Brain microvascular endothelial cell (primary cell): ENCODE measurements around the gene NHSL1.
A peak's percentile ranks its signal among the peaks of the same experiment; 100 is the strongest.

Experiments used
- DNase-seq: peaks from one replicate; pipeline ENCODE4 v3.0.0-alpha.2; 2020
- H3K27ac ChIP-seq: fragments of 250-450 bp; sonication (Bioruptor Pico); 2 replicates; pipeline ENCODE4 v1.5.1; 2020; ENCODE audit warnings: mild to moderate bottlenecking, moderate library complexity
- H3K27me3 ChIP-seq: fragments of 250-450 bp; sonication (Bioruptor Pico); replicated peaks from 2 replicates; pipeline ENCODE4 v1.5.1; 2020; ENCODE audit warnings: mild to moderate bottlenecking
- H3K36me3 ChIP-seq: fragments of 250-450 bp; sonication (Bioruptor Pico); replicated peaks from 2 replicates; pipeline ENCODE4 v1.5.1; 2020; ENCODE audit warnings: mild to moderate bottlenecking
- H3K4me3 ChIP-seq: 2 replicates; pipeline ENCODE4 v1.5.1; 2011; ENCODE audit warnings: low read depth, mild to moderate bottlenecking, control low read depth, low read length, moderate library complexity
- in situ Hi-C: cut with HindIII; loops from 2 replicates; pipeline ENCODE4 v1.10.0; 2017; ENCODE audit warnings: low sequenced_read_pairs, low pct_ligation_motif_present
- TF ChIP-seq, protein P1 (sequence below): IDR thresholded peaks from 2 replicates; pipeline ENCODE4 v1.5.1; 2011; ENCODE audit warnings: low read depth, mild to moderate bottlenecking, moderate library complexity, low read length, control low read depth, inconsistent platforms; ENCODE audit errors: missing control alignments

NHSL1 gene

DNA sequence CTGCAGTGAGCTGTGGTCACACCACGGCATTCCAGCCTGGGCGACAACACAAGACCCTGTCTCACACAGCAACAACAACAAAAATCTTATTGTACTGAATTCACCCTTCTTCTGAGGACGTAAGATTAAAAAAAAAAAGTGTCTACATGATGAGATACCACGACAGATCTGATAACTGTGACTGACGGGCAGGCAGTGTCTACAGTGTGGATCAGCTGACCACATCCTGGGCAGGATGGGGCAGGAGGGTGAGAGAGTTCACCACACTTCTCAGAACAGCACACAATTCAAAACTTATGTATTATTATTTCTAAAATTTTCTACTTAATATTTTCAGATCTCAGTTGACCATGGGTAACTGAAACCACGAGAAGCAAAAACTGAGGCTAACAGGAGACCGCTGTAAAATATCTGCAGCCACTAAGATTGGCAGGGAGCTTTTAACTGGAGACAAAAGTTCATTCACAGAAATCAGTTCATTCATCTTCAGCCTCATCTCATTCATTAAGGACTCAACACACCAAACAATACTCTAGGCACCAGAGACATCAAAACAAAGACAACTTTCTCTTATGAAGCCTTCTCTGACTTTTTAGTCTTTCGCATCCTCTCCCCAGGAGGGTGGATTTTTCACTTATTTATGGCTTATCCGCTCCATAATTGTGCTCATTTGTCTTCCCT lies 15.7 kb upstream of the NHSL1 start:
- no peak overlapping the region for H3K27ac ChIP-seq
- TF ChIP-seq, protein P1, sequence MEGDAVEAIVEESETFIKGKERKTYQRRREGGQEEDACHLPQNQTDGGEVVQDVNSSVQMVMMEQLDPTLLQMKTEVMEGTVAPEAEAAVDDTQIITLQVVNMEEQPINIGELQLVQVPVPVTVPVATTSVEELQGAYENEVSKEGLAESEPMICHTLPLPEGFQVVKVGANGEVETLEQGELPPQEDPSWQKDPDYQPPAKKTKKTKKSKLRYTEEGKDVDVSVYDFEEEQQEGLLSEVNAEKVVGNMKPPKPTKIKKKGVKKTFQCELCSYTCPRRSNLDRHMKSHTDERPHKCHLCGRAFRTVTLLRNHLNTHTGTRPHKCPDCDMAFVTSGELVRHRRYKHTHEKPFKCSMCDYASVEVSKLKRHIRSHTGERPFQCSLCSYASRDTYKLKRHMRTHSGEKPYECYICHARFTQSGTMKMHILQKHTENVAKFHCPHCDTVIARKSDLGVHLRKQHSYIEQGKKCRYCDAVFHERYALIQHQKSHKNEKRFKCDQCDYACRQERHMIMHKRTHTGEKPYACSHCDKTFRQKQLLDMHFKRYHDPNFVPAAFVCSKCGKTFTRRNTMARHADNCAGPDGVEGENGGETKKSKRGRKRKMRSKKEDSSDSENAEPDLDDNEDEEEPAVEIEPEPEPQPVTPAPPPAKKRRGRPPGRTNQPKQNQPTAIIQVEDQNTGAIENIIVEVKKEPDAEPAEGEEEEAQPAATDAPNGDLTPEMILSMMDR: no peak
- DNase-seq: no peak
- H3K36me3 ChIP-seq: no peaks in the 10 kb centered on the region
- H3K4me3 ChIP-seq: no peak overlapping the region
- no peaks in the 10 kb centered on the region for H3K27me3 ChIP-seq
- in situ Hi-C loops: no loop called here

DNA sequence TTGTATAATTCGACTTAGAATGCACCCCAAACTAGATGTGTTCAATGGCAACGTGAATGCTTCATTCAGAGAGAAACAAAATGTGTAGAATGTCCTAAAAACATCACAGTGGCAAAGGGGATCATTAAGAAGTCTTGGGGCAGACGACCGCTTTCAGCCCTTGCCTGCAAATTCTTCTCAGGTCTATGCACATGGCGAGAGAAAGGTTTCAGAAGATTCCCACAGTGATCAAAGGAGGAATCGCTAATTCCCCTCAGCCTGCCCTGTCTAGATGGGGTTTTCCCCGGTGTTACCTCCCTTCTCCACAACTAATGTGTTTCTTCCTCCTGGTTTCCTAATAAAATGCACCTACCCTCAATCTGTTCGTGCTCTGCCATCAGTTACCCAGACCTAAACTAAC lies 13.3 kb upstream of the NHSL1 start:
- TF ChIP-seq, protein P1: no peak
- no peaks in the 10 kb centered on the region for H3K27me3 ChIP-seq
- in situ Hi-C loops: no loop called here
- DNase-seq: no peak
- no peak overlapping the region for H3K4me3 ChIP-seq
- H3K36me3 ChIP-seq: no peaks in the 10 kb centered on the region
- no peak overlapping the region for H3K27ac ChIP-seq

DNA sequence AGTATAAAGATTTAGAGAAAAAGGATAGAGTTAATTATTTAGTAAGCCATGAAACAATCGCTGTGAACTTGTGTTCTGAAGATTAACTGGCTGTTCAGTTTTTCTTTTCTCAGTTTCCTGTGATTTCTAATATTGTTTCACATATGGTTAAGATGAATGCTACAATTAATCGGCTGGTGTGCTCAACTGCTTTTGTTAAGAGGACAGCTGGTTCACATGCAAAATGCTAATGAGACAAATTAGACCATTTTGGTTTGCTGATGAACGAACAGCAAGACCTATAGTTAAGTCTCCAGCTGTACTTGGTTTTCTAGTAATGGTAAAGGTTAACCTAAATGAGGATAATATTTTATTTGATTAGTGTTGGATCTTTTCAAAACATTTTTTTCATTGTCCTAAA lies 10.8 kb upstream of the NHSL1 start:
- DNase-seq: no peak
- TF ChIP-seq, protein P1: no peak
- Histone ChIP-seq H3K36me3 (no peaks in the 10 kb centered on the region), H3K27me3 (no peaks in the 10 kb centered on the region), H3K4me3 (no peak overlapping the region), H3K27ac (no peak overlapping the region)
- in situ Hi-C loops: no loop called here

DNA sequence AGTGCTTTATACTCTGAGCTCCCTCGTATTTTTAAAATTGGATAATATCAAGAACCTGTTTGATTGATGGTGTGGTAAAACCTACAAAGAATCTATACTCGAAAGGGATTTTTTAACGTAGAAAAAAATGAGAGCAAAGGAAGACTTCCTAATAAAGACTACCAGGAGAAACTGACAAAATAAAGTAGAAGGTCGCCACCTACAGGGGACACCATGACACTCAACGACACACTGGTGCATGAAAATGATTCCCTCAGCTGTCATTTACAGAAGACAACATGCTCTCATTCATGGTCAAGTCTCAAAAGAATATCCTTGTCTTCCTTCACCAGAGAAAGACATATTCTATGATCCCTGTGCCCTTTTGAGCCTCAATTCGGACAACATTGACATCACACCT lies 10.1 kb upstream of the NHSL1 start:
- Histone ChIP-seq H3K27me3 (no peaks in the 10 kb centered on the region), H3K4me3 (no peak overlapping the region), H3K36me3 (no peaks in the 10 kb centered on the region), H3K27ac (no peak overlapping the region)
- TF ChIP-seq, protein P1: peak; percentile 65
- DNase-seq: peak; percentile 46
- in situ Hi-C loops: no loop called here

DNA sequence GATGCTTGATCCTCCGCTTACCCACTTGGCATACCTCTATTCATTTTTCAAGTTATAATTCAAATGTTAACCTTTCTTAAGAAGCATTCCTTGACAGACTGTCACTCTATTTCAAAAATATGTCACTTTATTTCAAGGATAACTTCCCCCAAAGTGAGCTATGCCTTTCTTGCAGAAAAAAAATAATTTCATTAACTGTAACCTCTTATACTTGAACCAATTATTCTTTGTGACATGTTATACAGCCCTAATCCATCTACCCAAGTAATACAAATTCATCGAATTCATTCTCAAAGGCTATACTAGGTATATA lies 9.3 kb upstream of the NHSL1 start:
- Histone ChIP-seq H3K27ac (no peak overlapping the region), H3K27me3 (no peaks in the 10 kb centered on the region), H3K4me3 (no peak overlapping the region), H3K36me3 (no peaks in the 10 kb centered on the region)
- in situ Hi-C loops: no loop called here
- no peak for DNase-seq
- TF ChIP-seq, protein P1: no peak
